ENCODE measurements around the gene SLC9A1. TPM values are rescaled to one million over a fixed set of nuclear protein-coding genes. Genes with fewer than 3 reads are reported as not detected.

Gene SLC9A1
- total and polyA plus RNA-seq, 2 donors (not counting 1 experiment from before 2014, with no cell fraction given) = 7.3 to 22.5 TPM

DNA sequence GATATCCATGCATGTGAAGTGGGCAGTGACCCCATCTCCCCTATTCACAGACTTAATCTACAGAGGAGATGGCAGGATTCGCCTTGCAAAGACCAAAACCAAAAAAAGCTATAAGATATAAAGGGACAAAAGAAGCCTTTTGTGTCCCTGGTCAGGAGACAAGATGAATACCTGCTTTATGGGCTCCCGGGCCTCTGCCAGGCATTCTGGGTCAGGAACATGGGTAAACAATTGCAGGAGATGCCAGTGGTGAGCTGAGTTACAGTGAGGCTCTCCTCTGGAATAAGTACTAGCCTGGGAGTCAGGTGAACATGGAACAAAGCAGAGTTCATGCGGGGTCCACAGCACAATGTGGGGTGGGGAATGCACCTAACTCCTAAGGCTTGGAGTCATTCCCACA, 4.7 kb downstream of the SLC9A1 start:
- POLR2A ChIA-PET = interaction anchor here (0.6 kb wide), 1 partner anchor 224 kb away, joined by 3 read pairs; no protein-coding TSS in a partner anchor
- no peaks in the 10 kb centered on the region for H3K27me3 ChIP-seq (replicated peaks in 1 of 4; ENCODE audit: control extremely low read depth in 1 of 4, control insufficient read depth in 3 of 4, insufficient read depth in 4 of 4, low read length in 3 of 4)
- no peak for TF ChIP-seq EZH2 (IDR thresholded peaks at IDR 0.05; ENCODE audit: borderline replicate concordance, insufficient read depth, low read depth, low read length, poor library complexity, severe bottlenecking)
- TF ChIP-seq, protein P1, sequence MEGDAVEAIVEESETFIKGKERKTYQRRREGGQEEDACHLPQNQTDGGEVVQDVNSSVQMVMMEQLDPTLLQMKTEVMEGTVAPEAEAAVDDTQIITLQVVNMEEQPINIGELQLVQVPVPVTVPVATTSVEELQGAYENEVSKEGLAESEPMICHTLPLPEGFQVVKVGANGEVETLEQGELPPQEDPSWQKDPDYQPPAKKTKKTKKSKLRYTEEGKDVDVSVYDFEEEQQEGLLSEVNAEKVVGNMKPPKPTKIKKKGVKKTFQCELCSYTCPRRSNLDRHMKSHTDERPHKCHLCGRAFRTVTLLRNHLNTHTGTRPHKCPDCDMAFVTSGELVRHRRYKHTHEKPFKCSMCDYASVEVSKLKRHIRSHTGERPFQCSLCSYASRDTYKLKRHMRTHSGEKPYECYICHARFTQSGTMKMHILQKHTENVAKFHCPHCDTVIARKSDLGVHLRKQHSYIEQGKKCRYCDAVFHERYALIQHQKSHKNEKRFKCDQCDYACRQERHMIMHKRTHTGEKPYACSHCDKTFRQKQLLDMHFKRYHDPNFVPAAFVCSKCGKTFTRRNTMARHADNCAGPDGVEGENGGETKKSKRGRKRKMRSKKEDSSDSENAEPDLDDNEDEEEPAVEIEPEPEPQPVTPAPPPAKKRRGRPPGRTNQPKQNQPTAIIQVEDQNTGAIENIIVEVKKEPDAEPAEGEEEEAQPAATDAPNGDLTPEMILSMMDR (IDR thresholded peaks at IDR 0.05) = no peak
- H4K20me1 ChIP-seq (ENCODE audit: control insufficient read depth, insufficient read depth, low read length, poor library complexity, severe bottlenecking) = no peaks in the 10 kb centered on the region
- no peak overlapping the region for H2AFZ ChIP-seq (ENCODE audit: insufficient read depth, low read depth, low read length, poor library complexity, severe bottlenecking)
- Mint-ChIP-seq H3K27ac (peak overlapping the region; percentile 41), H3K27me3 (no peaks in the 10 kb centered on the region), H3K9me3 (ENCODE audit: insufficient read depth) (no peaks in the 10 kb centered on the region), H3K4me1 (peaks cover 61% of the 10 kb centered on the region), H3K4me3 (no peak overlapping the region)
- peaks cover 24 to 50% of the 10 kb centered on the region in 2 donors for H3K4me1 ChIP-seq (ENCODE audit: control insufficient read depth in 2 of 2, insufficient read depth in 2 of 2, low read length in 2 of 2)
- H3K4me3 ChIP-seq (ENCODE audit: control extremely low read depth in 1 of 5, extremely low read depth in 1 of 5, insufficient read depth in 1 of 5, low read depth in 2 of 5, low read length in 4 of 5) = no peak overlapping the region
- H3K27ac ChIP-seq (ENCODE audit: low read length in 2 of 2) = no peak overlapping the region
- CTCF ChIA-PET = interaction anchor here (0.7 to 1.6 kb wide), 4 partner anchors 38 to 104 kb away, joined by 3 to 7 read pairs (median 4); no protein-coding TSS in a partner anchor
- intact Hi-C loops (cut with micrococcal nuclease) = no loop called here
- no peak for DNase-seq
- ATAC-seq (ENCODE audit: low read depth) = no peak
- H3K9me3 ChIP-seq (ENCODE audit: control extremely low read depth in 1 of 3, control insufficient read depth in 2 of 3, insufficient read depth in 1 of 3, low read length in 2 of 3) = no peaks in the 10 kb centered on the region
- WGBS (ENCODE audit: insufficient coverage) = 100% methylated on average over 1 of the region's 3 CpGs
- peaks cover 57% of the 10 kb centered on the region for H3K79me2 ChIP-seq (ENCODE audit: control insufficient read depth, insufficient read depth, low read length)
- peaks cover 0 to 7% of the 10 kb centered on the region in 2 experiments for H3K36me3 ChIP-seq (replicated peaks in 1 of 2; ENCODE audit: control extremely low read depth in 1 of 2, control insufficient read depth in 1 of 2, extremely low read depth in 1 of 2, insufficient read depth in 2 of 2, low read length in 1 of 2)
- H3K9ac ChIP-seq (ENCODE audit: low read length) = no peak overlapping the region
- H3K4me2 ChIP-seq (replicated peaks; ENCODE audit: low read depth, low read length, poor library complexity, severe bottlenecking) = no peak overlapping the region

DNA sequence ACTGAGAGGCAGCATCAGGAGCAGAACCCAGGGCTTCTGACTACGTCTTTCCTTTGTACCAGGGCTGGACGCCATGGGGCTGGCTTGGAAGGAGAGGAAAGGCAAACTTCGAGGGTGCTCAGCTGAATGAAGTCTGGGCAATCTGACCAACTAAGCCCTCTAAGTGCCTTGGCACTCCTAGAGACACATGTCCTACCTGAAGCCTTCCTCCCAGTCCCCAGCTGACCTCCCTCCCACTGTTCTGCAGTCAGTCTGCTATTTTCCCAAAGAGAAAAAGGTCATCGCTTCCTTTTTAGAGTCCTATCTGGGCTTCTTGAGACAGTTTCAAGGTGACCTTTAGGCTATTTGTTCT, 5.2 kb downstream of the SLC9A1 start:
- DNase-seq (no peak), ATAC-seq (ENCODE audit: low read depth) (no peak)
- Mint-ChIP-seq H3K9me3 (ENCODE audit: insufficient read depth) (no peaks in the 10 kb centered on the region), H3K4me1 (peaks cover 59% of the 10 kb centered on the region), H3K4me3 (no peak overlapping the region), H3K27ac (peak overlapping the region; percentile 41), H3K27me3 (no peaks in the 10 kb centered on the region)
- H3K4me1 ChIP-seq (ENCODE audit: control insufficient read depth in 2 of 2, insufficient read depth in 2 of 2, low read length in 2 of 2) = peaks cover 24 to 49% of the 10 kb centered on the region in 2 donors
- H4K20me1 ChIP-seq (ENCODE audit: control insufficient read depth, insufficient read depth, low read length, poor library complexity, severe bottlenecking) = no peaks in the 10 kb centered on the region
- H3K9me3 ChIP-seq (ENCODE audit: control extremely low read depth in 1 of 3, control insufficient read depth in 2 of 3, insufficient read depth in 1 of 3, low read length in 2 of 3) = no peaks in the 10 kb centered on the region
- no peak overlapping the region for H3K4me3 ChIP-seq (ENCODE audit: control extremely low read depth in 1 of 5, extremely low read depth in 1 of 5, insufficient read depth in 1 of 5, low read depth in 2 of 5, low read length in 4 of 5)
- no peaks in the 10 kb centered on the region for H3K27me3 ChIP-seq (replicated peaks in 1 of 4; ENCODE audit: control extremely low read depth in 1 of 4, control insufficient read depth in 3 of 4, insufficient read depth in 4 of 4, low read length in 3 of 4)
- H3K79me2 ChIP-seq (ENCODE audit: control insufficient read depth, insufficient read depth, low read length) = peaks cover 60% of the 10 kb centered on the region
- intact Hi-C loops (cut with micrococcal nuclease) = no loop called here
- 100% methylated on average over 2 of the region's 4 CpGs for WGBS (ENCODE audit: insufficient coverage)
- no peak for TF ChIP-seq EZH2 (IDR thresholded peaks at IDR 0.05; ENCODE audit: borderline replicate concordance, insufficient read depth, low read depth, low read length, poor library complexity, severe bottlenecking)
- TF ChIP-seq, protein P1 (IDR thresholded peaks at IDR 0.05) = no peak
- no peak overlapping the region for H3K9ac ChIP-seq (ENCODE audit: low read length)
- ChIA-PET CTCF (interaction anchor here (1.1 to 1.3 kb wide), 2 partner anchors 13 to 50 kb away, joined by 3 to 4 read pairs; no protein-coding TSS in a partner anchor), POLR2A (no interaction called here)
- H3K36me3 ChIP-seq (replicated peaks in 1 of 2; ENCODE audit: control extremely low read depth in 1 of 2, control insufficient read depth in 1 of 2, extremely low read depth in 1 of 2, insufficient read depth in 2 of 2, low read length in 1 of 2) = peaks cover 0 to 7% of the 10 kb centered on the region in 2 experiments
- H3K4me2 ChIP-seq (replicated peaks; ENCODE audit: low read depth, low read length, poor library complexity, severe bottlenecking) = no peak overlapping the region
- no peak overlapping the region for H3K27ac ChIP-seq (ENCODE audit: low read length in 2 of 2)
- no peak overlapping the region for H2AFZ ChIP-seq (ENCODE audit: insufficient read depth, low read depth, low read length, poor library complexity, severe bottlenecking)
